ENCODE measurements around the gene NXNL2.

GRCh38 chr9:88538311-88539085, 3.5 kb downstream of the NXNL2 start:
- no peak for TF ChIP-seq CTCF (IDR thresholded peaks at IDR 0.05 in 2 of 3, conservative IDR thresholded peaks at IDR 0.05 in 1 of 3; ENCODE audit: borderline replicate concordance in 1 of 3, insufficient read depth in 1 of 3, low read depth in 2 of 3, low read length in 2 of 3)
- TF ChIP-seq FOSL1 (IDR thresholded peaks at IDR 0.05; ENCODE audit: low read depth) = no peak

Measured in HCT116 (cell line).